Stimulated activated CD4-positive, alpha-beta T cell treated with anti-CD3 and anti-CD28 coated beads, Interleukin-12 subunit alpha, Interleukin-12 subunit beta, amount 100 ng/mL, for 48 hours (primary cell): ENCODE data around the gene CCNA1.

Experiments
- DNase-seq, 3 donors: peaks; one replicate each; pipeline ENCODE4 v3.0.0-alpha.2; 2020; ENCODE audit warnings: low read depth in 2 of 3, low spot score in 1 of 3

CCNA1 gene

DNA sequence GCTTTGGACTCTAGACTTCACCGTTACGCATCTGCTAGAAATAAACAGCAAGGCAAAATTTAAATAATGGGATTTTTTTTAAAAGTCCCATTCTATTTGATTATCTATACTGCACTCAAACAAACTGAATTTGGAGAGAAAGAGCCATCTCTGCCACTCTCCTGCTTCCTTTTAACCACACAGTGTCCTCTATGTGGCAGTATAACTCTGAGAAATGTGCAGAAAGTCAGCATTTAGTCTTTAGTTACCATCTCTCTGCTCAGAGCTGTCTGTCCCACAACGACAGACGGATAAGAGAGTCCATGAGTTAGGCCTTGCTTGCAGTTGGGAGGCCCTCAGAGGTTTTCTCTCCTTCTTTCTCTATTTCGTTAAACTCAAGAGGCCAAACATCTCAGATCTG is 21.2 kb downstream of the CCNA1 start:
- no peak for DNase-seq

DNA sequence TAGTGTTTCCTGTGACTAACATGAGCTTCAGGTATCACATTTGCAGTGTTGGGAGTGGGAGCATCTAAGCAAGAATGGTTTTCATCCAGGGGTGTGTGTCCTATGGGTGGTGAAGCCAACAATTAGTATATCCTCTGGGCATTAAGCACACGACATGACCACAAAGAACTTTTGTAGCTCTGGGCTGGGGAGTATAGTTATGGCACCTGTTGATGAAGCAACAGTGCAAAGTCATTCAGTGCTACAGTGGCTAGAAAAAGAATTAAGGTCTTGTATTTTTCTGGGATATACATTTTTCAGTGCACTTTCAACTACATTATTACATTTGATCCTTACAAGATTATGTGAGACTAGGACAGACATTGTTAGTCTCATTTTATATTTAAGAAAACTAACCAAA is 21.8 kb downstream of the CCNA1 start:
- no peak for DNase-seq

DNA sequence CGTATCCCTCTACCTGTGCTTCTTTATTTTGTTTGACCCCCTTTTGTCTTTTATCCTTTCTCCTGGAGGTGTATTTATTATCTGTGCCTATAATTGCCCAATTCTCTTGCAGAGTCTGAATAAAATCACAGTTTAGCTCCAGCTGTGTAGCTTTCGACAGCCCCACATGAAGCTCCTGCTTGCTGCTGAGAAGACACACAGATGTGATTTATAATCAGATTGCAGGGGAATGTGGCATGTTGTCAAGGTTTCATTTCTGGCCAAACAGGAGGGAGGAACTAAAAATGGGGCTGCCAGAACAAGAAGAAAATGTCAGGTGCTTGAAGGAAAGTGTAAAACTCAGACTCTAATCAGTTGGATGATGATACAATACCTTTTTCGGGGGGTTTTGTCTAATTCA is 22.7 kb downstream of the CCNA1 start:
- no peak for DNase-seq

DNA sequence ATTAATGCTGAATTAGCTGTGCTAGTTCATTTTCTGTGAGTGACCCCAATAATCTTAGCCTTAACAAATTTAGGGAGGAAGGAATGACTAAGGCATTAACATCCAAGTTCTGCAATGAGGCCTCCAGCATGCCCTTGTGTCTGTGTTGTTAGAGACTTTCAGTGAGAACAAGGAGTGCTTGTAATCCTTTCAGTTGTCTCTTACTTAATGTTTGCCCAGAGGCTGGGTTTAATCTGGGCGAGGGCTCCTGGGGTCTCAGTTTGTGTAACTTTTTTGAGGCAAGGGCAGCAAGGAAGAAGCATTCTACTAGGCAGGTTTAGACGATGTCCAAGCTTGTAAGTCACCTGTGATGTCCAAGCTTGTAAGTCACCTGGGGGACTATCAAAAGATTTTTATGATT is 24.3 kb downstream of the CCNA1 start:
- DNase-seq, result no peak

- DNase-seq, result no peak
Measured at GRCh38 chr13:36461506-36461905, 29.2 kb downstream of the CCNA1 start.

DNA sequence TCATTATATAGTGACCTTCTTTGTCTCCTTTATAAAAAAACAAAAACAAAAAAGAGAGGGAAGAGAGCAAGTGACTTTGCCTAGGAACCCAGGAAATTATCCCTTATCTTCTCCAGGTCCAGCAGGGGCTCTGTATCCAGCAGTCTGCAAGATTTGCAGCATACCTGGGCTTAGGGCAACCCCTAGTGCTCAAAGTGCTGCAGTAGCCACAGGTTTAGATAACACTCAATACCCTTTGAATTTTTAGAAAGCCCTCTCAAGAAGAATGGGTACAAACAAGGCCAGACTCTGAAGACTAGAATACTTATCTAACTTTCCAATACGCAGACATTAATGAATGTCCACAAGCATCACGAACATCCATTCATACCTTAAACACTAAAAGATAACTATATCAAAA is 43.2 kb downstream of the CCNA1 start:
- DNase-seq, result no peak

GRCh38 chr13:36476661-36477060 is 44.4 kb downstream of the CCNA1 start:
- DNase-seq, result no peak

DNA sequence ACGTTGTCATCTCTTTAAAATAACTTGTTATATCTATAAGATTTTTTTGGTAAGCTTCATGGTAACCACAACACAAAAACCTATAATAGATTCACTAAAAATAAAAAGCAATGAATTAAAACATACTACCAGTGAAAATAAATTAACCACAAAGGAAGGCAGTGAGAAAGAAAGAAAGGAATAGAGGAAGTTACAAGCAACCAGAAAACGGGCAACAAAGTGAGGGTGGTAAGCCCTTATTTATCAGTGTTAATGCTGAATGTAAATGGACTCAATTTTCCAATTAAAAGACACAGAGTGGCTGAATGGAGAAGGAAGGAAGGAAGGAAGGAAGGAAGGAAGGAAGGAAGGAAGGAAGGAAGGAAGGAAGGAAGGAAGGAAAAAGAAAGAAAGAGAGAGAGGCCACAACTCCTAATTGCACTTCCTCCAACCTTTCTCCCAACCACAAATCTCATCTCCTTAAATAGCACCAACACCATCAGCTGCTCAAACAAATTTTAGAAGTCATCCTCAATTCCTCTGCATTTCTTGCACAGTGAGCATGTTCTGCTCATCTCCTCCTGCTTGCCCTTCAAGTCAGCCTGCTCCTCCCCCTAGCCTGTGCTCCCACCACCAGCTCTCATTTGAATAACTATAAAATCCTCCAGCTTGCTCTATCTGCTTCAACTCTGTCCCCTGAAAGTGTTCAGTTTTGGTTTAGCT is 48.6 kb downstream of the CCNA1 start:
- no peak for DNase-seq

GRCh38 chr13:36490055-36490454 is 57.8 kb downstream of the CCNA1 start:
- no peak for DNase-seq
